Sigmoid colon (tissue), 7 donors: ENCODE measurements around the gene UGT1A6. TPM values are rescaled to one million over a fixed set of nuclear protein-coding genes. Genes with fewer than 3 reads are reported as not detected.
"Not testable (repeated sequence)": the region's sequence is repeated elsewhere in the genome, so short reads cannot be mapped to it uniquely, and the experiment has no call there.

Experiments used
- DNase-seq: peaks from one replicate; pipeline ENCODE4 v3.0.0-alpha.2; 2019
- H3K27ac ChIP-seq, 4 donors: fragments of 200-600 bp; sonication (generic); one replicate each; pipeline ENCODE4 v1.5.1; 2016 to 2019; ENCODE audit warnings: mild to moderate bottlenecking in 1 of 4
- H3K27me3 ChIP-seq, 3 donors: fragments of 200-600 bp; sonication (generic); one replicate each; pipeline ENCODE4 v1.5.1; 2019; ENCODE audit warnings: mild to moderate bottlenecking in 1 of 3
- H3K36me3 ChIP-seq, 4 donors: fragments of 200-600 bp; sonication (generic); one replicate each; pipeline ENCODE4 v1.5.1; 2016 to 2019
- H3K4me1 ChIP-seq, 4 donors: fragments of 200-600 bp; sonication (generic); one replicate each; pipeline ENCODE4 v1.5.1; 2017 to 2019
- H3K4me3 ChIP-seq, 4 donors: fragments of 200-600 bp; sonication (generic); one replicate each; pipeline ENCODE4 v1.5.1; 2017 to 2019; ENCODE audit warnings: mild to moderate bottlenecking in 2 of 4, moderate library complexity in 1 of 4
- H3K9me3 ChIP-seq, 4 donors: fragments of 200-600 bp in 3 of 4; sonication (generic) in 3 of 4; one replicate each; pipeline versions ENCODE4 v1.5.1 to v1.6.1; 2013 to 2019
- EP300 ChIP-seq, 4 donors: sonication (generic); formaldehyde crosslinking; IDR thresholded peaks; one replicate each; pipeline ENCODE4 v1.6.1; 2017; ENCODE audit warnings: antibody characterized with exemption in 4 of 4
- POLR2A ChIP-seq, 2 donors: fragments of 450-650 bp; IDR thresholded peaks; one replicate each; pipeline ENCODE4 v1.6.1; 2016; ENCODE audit warnings: antibody characterized with exemption in 2 of 2, mild to moderate bottlenecking in 2 of 2, moderate library complexity in 2 of 2
- POLR2AphosphoS5 ChIP-seq, 4 donors: sonication (generic); formaldehyde crosslinking; IDR thresholded peaks; one replicate each; pipeline ENCODE4 v1.6.1; 2017; ENCODE audit warnings: antibody characterized with exemption in 4 of 4
- WGBS, 2 donors: extraction: QIAGEN DNeasy Blood & Tissue Kit; methylation state at CpG; one replicate each; pipeline ENCODE4 v1.1.7; 2013; 5-methylcytosine and 5-hydroxymethylcytosine counted together
- intact Hi-C: fragments of 100-400 bp; cut with DNase I; formaldehyde crosslinking; loops from one replicate; pipeline ENCODE4 v1.15.1; 2023
- polyA plus RNA-seq, 3 donors: library from polyadenylated mRNA; stranded (reverse); fragments of 200-250 nt; gene quantifications; one replicate each; pipeline ENCODE4 v1.2.3, GENCODE V29; 2013
- total RNA-seq, 4 donors: library from RNA; depleted of rRNA; stranded (reverse); fragments of >200 nt; gene quantifications; one replicate each; pipeline ENCODE4 v1.1.0, GENCODE V29; 2016
- TF ChIP-seq, protein P1 (sequence below), 4 experiments: fragments of 450-650 bp in 3 of 4; fragments of 200-600 bp in 1 of 4; IDR thresholded peaks; one replicate each; pipeline ENCODE4 v1.5.1; 2016 to 2019; ENCODE audit warnings: antibody characterized with exemption in 4 of 4, mild to moderate bottlenecking in 3 of 4, moderate library complexity in 2 of 4
- donor health status: healthy with polysubstance abuse.
- donor health status: Bipolar disorder and iron deficiency.
- donor health status: healthy.

The UGT1A6 gene
- total and polyA plus RNA-seq, 7 donors: 3.0 TPM; not detected in 6

DNA sequence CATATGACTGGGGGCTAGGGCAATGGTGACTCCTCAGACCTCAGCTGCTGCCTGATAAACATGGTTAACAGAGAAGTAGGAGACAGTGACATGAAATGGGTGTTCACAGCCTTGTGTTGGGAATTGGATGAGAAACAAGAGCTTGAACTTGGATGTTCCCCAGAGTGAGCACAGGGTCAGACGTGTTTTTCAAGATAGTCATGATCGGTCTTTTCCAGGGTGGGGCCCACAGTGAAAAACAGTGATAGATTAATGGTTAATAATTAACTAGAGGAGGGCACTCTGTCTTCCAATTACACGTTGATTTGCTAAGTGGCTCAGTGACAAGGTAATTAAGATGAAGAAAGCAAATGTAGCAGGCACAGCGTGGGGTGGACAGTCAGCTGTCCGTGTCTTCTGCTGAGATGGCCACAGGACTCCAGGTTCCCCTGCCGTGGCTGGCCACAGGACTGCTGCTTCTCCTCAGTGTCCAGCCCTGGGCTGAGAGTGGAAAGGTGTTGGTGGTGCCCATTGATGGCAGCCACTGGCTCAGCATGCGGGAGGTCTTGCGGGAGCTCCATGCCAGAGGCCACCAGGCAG is 36.1 kb downstream of the UGT1A6 start, which contains the start of gene UGT1A3:
UGT1A3 (plus strand) TSS at position 320 of the 579 bp plus-strand sequence; CDS start at position 405, 85 bp downstream.
- H3K4me1 ChIP-seq: no peaks in the 10 kb centered on the region
- H3K27ac ChIP-seq: no peak within 1 kb of the TSS
- no peak for DNase-seq
- 47 to 83% methylated on average over 8 of the region's 8 CpGs for WGBS, 2 donors
- no peaks in the 10 kb centered on the region for H3K9me3 ChIP-seq
- H3K4me3 ChIP-seq: no peak within 1 kb of the TSS
- intact Hi-C loops: no loop called here
- no peaks in the 10 kb centered on the region for H3K36me3 ChIP-seq
- no peaks in the 10 kb centered on the region for H3K27me3 ChIP-seq
- TF ChIP-seq EP300 (IDR thresholded peaks at IDR 0.05): no peak
- TF ChIP-seq, protein P1, sequence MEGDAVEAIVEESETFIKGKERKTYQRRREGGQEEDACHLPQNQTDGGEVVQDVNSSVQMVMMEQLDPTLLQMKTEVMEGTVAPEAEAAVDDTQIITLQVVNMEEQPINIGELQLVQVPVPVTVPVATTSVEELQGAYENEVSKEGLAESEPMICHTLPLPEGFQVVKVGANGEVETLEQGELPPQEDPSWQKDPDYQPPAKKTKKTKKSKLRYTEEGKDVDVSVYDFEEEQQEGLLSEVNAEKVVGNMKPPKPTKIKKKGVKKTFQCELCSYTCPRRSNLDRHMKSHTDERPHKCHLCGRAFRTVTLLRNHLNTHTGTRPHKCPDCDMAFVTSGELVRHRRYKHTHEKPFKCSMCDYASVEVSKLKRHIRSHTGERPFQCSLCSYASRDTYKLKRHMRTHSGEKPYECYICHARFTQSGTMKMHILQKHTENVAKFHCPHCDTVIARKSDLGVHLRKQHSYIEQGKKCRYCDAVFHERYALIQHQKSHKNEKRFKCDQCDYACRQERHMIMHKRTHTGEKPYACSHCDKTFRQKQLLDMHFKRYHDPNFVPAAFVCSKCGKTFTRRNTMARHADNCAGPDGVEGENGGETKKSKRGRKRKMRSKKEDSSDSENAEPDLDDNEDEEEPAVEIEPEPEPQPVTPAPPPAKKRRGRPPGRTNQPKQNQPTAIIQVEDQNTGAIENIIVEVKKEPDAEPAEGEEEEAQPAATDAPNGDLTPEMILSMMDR (IDR thresholded peaks at IDR 0.05): no peak
- TF ChIP-seq POLR2A (IDR thresholded peaks at IDR 0.05): no peak
- no peak for TF ChIP-seq POLR2AphosphoS5 (IDR thresholded peaks at IDR 0.05)

DNA sequence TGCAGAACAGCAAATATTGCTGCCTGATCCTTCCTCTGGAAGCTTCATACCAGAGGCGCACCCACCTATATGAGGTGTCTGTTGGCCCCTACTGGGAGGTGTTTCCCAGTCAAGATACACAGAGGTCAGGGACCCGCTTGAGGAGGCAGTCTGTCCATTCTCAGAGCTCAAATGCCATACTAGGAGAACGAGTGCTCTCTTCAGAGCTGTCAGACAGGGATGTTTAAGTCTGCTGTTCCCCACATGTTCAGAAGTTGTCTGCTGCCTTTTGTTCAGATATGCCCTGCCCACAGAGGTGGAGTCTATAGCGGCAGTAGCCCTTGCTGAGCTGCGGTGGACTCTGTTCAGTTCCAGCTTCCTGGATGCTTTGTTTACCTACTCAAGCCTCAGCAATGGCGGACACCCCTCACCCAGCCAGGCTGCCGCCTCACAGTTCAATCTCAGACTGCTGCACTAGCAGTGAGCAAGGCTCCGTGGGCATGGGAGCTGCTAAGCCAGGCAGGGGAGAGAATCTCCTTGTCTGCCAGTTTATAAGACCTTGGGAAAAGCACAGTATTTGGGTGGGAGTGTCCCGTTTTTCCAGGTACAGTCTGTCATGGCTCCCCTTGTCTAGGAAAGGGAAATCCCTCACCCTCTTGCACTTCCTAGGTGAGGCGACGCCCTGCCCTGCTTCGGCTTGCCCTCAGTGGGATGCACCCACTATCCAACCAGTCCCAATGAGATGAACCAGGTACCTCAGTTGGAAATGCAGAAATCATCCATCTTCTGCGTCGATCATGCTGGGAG is 44.4 kb downstream of the UGT1A6 start:
- H3K9me3 ChIP-seq, intact Hi-C loops, H3K27me3 ChIP-seq, H3K4me1 ChIP-seq, H3K4me3 ChIP-seq, DNase-seq, H3K27ac ChIP-seq, H3K36me3 ChIP-seq: not testable (repeated sequence)
- 74 to 86% methylated on average over 14 of the region's 14 CpGs for WGBS, 2 donors

DNA sequence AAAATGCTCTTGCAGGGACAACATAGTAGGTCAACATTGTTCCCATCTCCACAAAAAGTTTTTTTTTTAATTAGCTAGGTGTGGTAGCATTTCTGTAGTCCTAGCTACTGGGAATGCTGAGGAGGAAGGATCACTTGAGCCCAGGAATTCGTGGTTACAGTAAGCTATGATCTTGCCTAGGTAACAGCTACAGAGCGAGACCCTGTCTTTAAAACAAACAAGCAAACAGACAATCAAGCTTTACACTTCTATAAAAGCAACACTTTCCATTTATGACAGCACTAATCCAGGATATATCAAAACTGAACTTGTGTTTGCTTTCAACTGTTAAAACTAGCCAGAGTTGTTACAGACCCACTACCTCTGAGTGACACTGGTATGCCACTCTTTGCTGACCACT is 48.2 kb downstream of the UGT1A6 start:
- intact Hi-C loops: no loop called here
- TF ChIP-seq EP300 (IDR thresholded peaks at IDR 0.05) (no peak), POLR2A (IDR thresholded peaks at IDR 0.05) (no peak), POLR2AphosphoS5 (IDR thresholded peaks at IDR 0.05) (no peak)
- TF ChIP-seq, protein P1 (IDR thresholded peaks at IDR 0.05): no peak
- Histone ChIP-seq H3K4me1 (no peaks in the 10 kb centered on the region), H3K27ac (no peak overlapping the region), H3K9me3 (no peaks in the 10 kb centered on the region), H3K36me3 (no peaks in the 10 kb centered on the region), H3K4me3 (no peak overlapping the region), H3K27me3 (no peaks in the 10 kb centered on the region)
- 13 to 59% methylated on average over 2 of the region's 2 CpGs for WGBS, 2 donors
- DNase-seq: no peak

DNA sequence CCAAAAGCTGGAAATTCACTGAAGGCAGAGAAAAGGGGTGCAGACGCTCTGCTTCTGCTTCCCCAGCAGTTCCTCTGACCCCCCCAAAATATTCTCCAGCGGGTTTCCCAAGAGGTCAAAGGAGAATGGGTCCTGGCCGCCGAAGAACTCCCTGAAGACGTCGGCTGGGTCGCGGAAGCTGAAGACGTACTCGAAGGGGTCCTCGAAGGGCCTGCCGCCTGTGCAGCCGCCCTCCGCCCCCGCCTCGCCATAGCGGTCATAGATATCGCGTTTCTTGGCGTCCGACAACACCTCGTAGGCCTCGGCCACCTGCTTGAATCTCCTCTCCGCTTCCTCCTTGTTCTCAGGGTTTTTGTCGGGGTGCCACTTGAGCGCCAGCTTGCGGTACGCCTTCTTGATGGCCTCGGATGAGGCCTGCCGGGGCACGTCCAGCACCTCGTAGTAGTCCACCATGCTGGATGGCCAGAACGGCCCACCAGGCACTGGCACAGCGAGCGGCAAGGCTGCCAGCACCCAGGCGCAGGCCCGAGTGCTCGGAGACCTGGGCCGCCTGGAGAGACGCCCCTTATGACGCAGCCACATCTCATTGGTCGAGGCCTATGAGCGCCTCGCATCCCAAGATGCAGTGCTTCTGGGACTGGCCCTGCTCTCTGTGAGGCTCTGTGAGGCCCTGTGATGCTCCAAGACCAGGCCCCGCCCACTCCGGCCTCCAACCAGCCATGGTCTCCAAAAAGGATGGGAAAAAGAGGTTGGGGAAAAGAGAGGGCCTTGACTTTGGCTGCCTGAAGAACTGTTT is 51.0 kb downstream of the UGT1A6 start:
- 96 to 97% methylated on average over 46 of the region's 46 CpGs for WGBS, 2 donors
- H3K9me3 ChIP-seq: no peaks in the 10 kb centered on the region
- H3K27ac ChIP-seq: no peak overlapping the region
- no peak overlapping the region for H3K4me3 ChIP-seq
- H3K36me3 ChIP-seq: no peaks in the 10 kb centered on the region
- intact Hi-C loops: no loop called here
- no peaks in the 10 kb centered on the region for H3K4me1 ChIP-seq
- H3K27me3 ChIP-seq: no peaks in the 10 kb centered on the region
- DNase-seq: no peak
- TF ChIP-seq EP300 (IDR thresholded peaks at IDR 0.05) (no peak), POLR2AphosphoS5 (IDR thresholded peaks at IDR 0.05) (no peak), POLR2A (IDR thresholded peaks at IDR 0.05) (no peak)
- TF ChIP-seq, protein P1 (IDR thresholded peaks at IDR 0.05): no peak
